IMR-90 (cell line): Measurements from ENCODE around the gene RAD21L1. TPM values are rescaled to one million over a fixed set of nuclear protein-coding genes. Genes with fewer than 3 reads are reported as not detected.

Source experiments
- ATAC-seq: fragments of 200-7000 bp; cut with Tn5 transposase; 2 replicates; pipeline ENCODE4 v1.9.1; 2020; ENCODE audit warnings: low read depth, mild to moderate bottlenecking, moderate library complexity
- BruUV-seq: library from RNA; stranded (reverse); fragments of 400-500 nt; replicated peaks from 2 replicates; lab custom pipeline; 2021; lab: Mats Ljungman, UMichigan
- CTCF ChIA-PET: fragments of 300-600 bp; formaldehyde crosslinking; extraction: SDS; loops from one replicate; lab custom pipeline; 2021; ENCODE audit warnings: antibody characterized with exemption; lab: Yijun Ruan, JAX
- POLR2A ChIA-PET: fragments of 300-600 bp; sonication (Branson Sonifier 250); formaldehyde crosslinking; loops from one replicate; lab custom pipeline; 2022; ENCODE audit warnings: antibody characterized with exemption; ENCODE audit not compliant: unreplicated experiment; lab: Charles Lee
- DNase-seq: peaks from one replicate; pipeline ENCODE4 v3.0.0; 2013
- H2AFZ ChIP-seq: replicated peaks from 2 replicates; pipeline ENCODE3; 2013; ENCODE audit warnings: low read length, mild to moderate bottlenecking; ENCODE audit not compliant: poor library complexity
- H2AK5ac ChIP-seq: 2 replicates; pipeline ENCODE4 v1.6.1; 2013; ENCODE audit warnings: low read depth, low read length, inconsistent platforms
- H2AK9ac ChIP-seq: replicated peaks from 2 replicates; pipeline ENCODE3; 2013; ENCODE audit warnings: mild to moderate bottlenecking, low read depth, low read length, moderate library complexity; ENCODE audit not compliant: poor library complexity
- H2BK120ac ChIP-seq: 2 replicates; pipeline ENCODE4 v1.6.1; 2013; ENCODE audit warnings: low read depth, low read length, inconsistent platforms
- H2BK15ac ChIP-seq: 3 replicates; pipeline ENCODE4 v1.6.1; 2013; ENCODE audit warnings: low read depth, low read length, inconsistent platforms
- H2BK20ac ChIP-seq: 2 replicates; pipeline ENCODE4 v1.6.1; 2013; ENCODE audit warnings: low read depth, mild to moderate bottlenecking, inconsistent platforms, low read length, moderate library complexity
- H2BK5ac ChIP-seq: 2 replicates; pipeline ENCODE4 v1.6.1; 2013; ENCODE audit warnings: mild to moderate bottlenecking, low read depth, low read length, inconsistent platforms; ENCODE audit not compliant: poor library complexity, severe bottlenecking
- H3K14ac ChIP-seq: replicated peaks from 2 replicates; pipeline ENCODE4 v1.6.1; 2013; ENCODE audit warnings: low read depth, low read length, inconsistent platforms
- H3K18ac ChIP-seq: 2 replicates; pipeline ENCODE4 v1.6.1; 2013; ENCODE audit warnings: low read depth, low read length, control low read depth
- H3K23ac ChIP-seq: 2 replicates; pipeline ENCODE4 v1.6.1; 2013; ENCODE audit warnings: low read depth, low read length, inconsistent platforms
- H3K27ac ChIP-seq: 2 replicates; pipeline ENCODE4 v1.5.1; 2013; ENCODE audit warnings: mild to moderate bottlenecking, control low read depth, low read length; ENCODE audit not compliant: insufficient read depth
- H3K27me3 ChIP-seq: 2 replicates; pipeline ENCODE4 v1.6.1; 2013; ENCODE audit warnings: low read length; ENCODE audit not compliant: control insufficient read depth, insufficient read depth
- H3K36me3 ChIP-seq: 2 replicates; pipeline ENCODE4 v1.6.1; 2013; ENCODE audit warnings: low read length, mixed read lengths; ENCODE audit not compliant: control insufficient read depth, insufficient read depth
- H3K4ac ChIP-seq: 2 replicates; pipeline ENCODE4 v1.6.1; 2013; ENCODE audit warnings: low read depth, low read length, inconsistent platforms
- H3K4me1 ChIP-seq: 2 replicates; pipeline ENCODE4 v1.6.1; 2013; ENCODE audit warnings: low read length, mixed read lengths; ENCODE audit not compliant: control insufficient read depth, insufficient read depth
- H3K4me2 ChIP-seq: 2 replicates; pipeline ENCODE4 v1.6.1; 2013; ENCODE audit warnings: low read depth, mild to moderate bottlenecking, control low read depth, low read length, moderate library complexity
- H3K4me3 ChIP-seq: 2 replicates; pipeline ENCODE4 v1.5.1; 2013; ENCODE audit warnings: low read depth, mild to moderate bottlenecking, control low read depth, low read length, moderate library complexity; ENCODE audit not compliant: insufficient read depth
- H3K56ac ChIP-seq: 2 replicates; pipeline ENCODE4 v1.6.1; 2013; ENCODE audit warnings: low read length, inconsistent platforms; ENCODE audit not compliant: insufficient read depth; ENCODE audit errors: extremely low read depth
- H3K79me1 ChIP-seq, 2 experiments: 2 replicates each; pipeline ENCODE4 v1.6.1; 2013; ENCODE audit warnings: low read length in 2 of 2, inconsistent platforms in 1 of 2, low read depth in 1 of 2
- H3K9ac ChIP-seq: 2 replicates; pipeline ENCODE4 v1.6.1; 2013; ENCODE audit warnings: low read depth, low read length, control low read depth
- H3K9me1 ChIP-seq: 2 replicates; pipeline ENCODE4 v1.6.1; 2013; ENCODE audit warnings: low read length, inconsistent platforms; ENCODE audit not compliant: insufficient read depth
- H3K9me3 ChIP-seq: 2 replicates; pipeline ENCODE4 v1.6.1; 2013; ENCODE audit warnings: low read length; ENCODE audit not compliant: control insufficient read depth, insufficient read depth
- H4K20me1 ChIP-seq: 2 replicates; pipeline ENCODE4 v1.6.1; 2013; ENCODE audit warnings: low read length, inconsistent platforms; ENCODE audit not compliant: insufficient read depth
- H4K5ac ChIP-seq: 2 replicates; pipeline ENCODE4 v1.6.1; 2013; ENCODE audit warnings: mild to moderate bottlenecking, low read depth, low read length, control low read depth
- H4K8ac ChIP-seq, 2 experiments: 2 replicates each; pipeline ENCODE4 v1.6.1; 2013; ENCODE audit warnings: low read depth in 2 of 2, low read length in 2 of 2, control low read depth in 1 of 2, inconsistent platforms in 1 of 2
- H4K91ac ChIP-seq: 2 replicates; pipeline ENCODE4 v1.6.1; 2013; ENCODE audit warnings: low read depth, low read length, inconsistent platforms; ENCODE audit not compliant: insufficient read depth
- CEBPB ChIP-seq: IDR thresholded peaks from 2 replicates; pipeline ENCODE4 v1.6.1; 2012; ENCODE audit warnings: low read depth, low read length, improper control_type of control experiment
- CHD1 ChIP-seq: IDR thresholded peaks from 2 replicates; pipeline ENCODE4 v1.6.1; 2012; ENCODE audit warnings: low read depth, low read length, improper control_type of control experiment
- FOS ChIP-seq: fragments of 150-350 bp; IDR thresholded peaks from 2 replicates; pipeline ENCODE4 v1.6.1; 2016; ENCODE audit warnings: low read depth, low read length
- MAZ ChIP-seq: IDR thresholded peaks from 2 replicates; pipeline ENCODE4 v1.6.1; 2012; ENCODE audit warnings: low read depth, mild to moderate bottlenecking, low read length, improper control_type of control experiment, moderate library complexity, borderline replicate concordance
- NFE2L2 ChIP-seq: fragments of 150-350 bp; IDR thresholded peaks from 2 replicates; pipeline ENCODE4 v1.6.1; 2016; ENCODE audit warnings: low read depth, mild to moderate bottlenecking, low read length
- POLR2A ChIP-seq: IDR thresholded peaks from 2 replicates; pipeline ENCODE4 v1.6.1; 2012; ENCODE audit warnings: mild to moderate bottlenecking, low read depth, low read length
- RCOR1 ChIP-seq: IDR thresholded peaks from 2 replicates; pipeline ENCODE4 v1.6.1; 2012; ENCODE audit warnings: mild to moderate bottlenecking, low read length, improper control_type of control experiment; ENCODE audit not compliant: insufficient replicate concordance
- WGBS, 2 experiments: methylation state at CpG; one replicate each; pipeline versions ENCODE4 v1.1.5 to v1.1.7; 2013; ENCODE audit warnings: missing lambda C conversion rate in 2 of 2; ENCODE audit not compliant: insufficient read length in 1 of 2; ENCODE audit errors: extremely low coverage in 2 of 2; 5-methylcytosine and 5-hydroxymethylcytosine counted together
- dilution Hi-C: fragments of 300-500 bp; cut with HindIII; formaldehyde crosslinking; loops from one replicate; pipeline ENCODE4 v1.14.3; 2018; ENCODE audit warnings: low sequenced_read_pairs; ENCODE audit not compliant: unreplicated experiment
- in situ Hi-C: fragments of 300-500 bp; cut with MboI; formaldehyde crosslinking; loops from 3 replicates; pipeline ENCODE4 v1.14.3; 2019; ENCODE audit warnings: low sequenced_read_pairs, inconsistent platforms, mixed read lengths
- intact Hi-C: fragments of 100-400 bp; cut with micrococcal nuclease; formaldehyde crosslinking; loops from 2 replicates; pipeline ENCODE4 v1.10.0; 2022
- polyA plus RNA-seq, 3 experiments: library from polyadenylated mRNA; depleted of rRNA; stranded (reverse); fragments of >200 nt; gene quantifications; 2 replicates each; pipeline ENCODE4 v1.2.3, GENCODE V29; 2012; ENCODE audit warnings: low replicate concordance in 1 of 3
- total RNA-seq: library from RNA; depleted of rRNA; stranded (reverse); fragments of >200 nt; gene quantifications from 2 replicates; pipeline ENCODE4 v1.2.3, GENCODE V29; 2012

The RAD21L1 gene
- total and polyA plus RNA-seq, 2 of the 4 experiments (the other 2 are of a cell fraction), result not detected

DNA sequence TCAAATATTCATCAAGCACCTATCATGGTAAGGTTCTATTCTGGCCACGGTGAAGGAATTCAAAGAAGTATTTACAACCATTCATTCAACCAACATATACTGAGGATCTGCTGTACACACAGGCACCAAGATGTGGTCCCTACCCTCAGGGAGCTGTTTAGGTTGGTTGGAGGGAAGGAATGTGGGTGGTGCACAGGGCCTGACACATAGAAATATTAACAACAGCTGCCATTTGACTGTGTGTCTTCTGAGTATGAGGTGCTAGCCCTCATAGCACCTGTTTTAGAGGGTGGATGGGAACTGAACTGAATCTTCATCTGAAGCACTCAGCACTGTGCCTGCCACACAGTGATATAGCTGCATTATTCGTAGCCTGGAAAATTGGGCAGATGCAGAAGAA is 47.5 kb downstream of the RAD21L1 start:
- Histone ChIP-seq H4K91ac (no peak overlapping the region), H3K4me2 (no peak overlapping the region), H2AK9ac (no peak overlapping the region), H3K18ac (no peak overlapping the region), H2AFZ (no peak overlapping the region), H3K9ac (no peak overlapping the region), H2BK5ac (no peak overlapping the region), H2BK20ac (no peak overlapping the region), H3K27me3 (no peaks in the 10 kb centered on the region), H3K4me1 (peaks cover 2% of the 10 kb centered on the region; the same call in 1 of the 2 replicates), H3K4me3 (no peak overlapping the region), H3K4ac (no peak overlapping the region), H3K56ac (no peak overlapping the region), H3K9me3 (no peaks in the 10 kb centered on the region), H4K5ac (no peak overlapping the region), H3K36me3 (peaks cover 4% of the 10 kb centered on the region; the same call in 1 of the 2 replicates), H3K79me1 (peaks cover 22 to 29% of the 10 kb centered on the region in 2 experiments), H4K8ac (no peak overlapping the region), H3K9me1 (peaks cover 19% of the 10 kb centered on the region), H2BK120ac (no peak overlapping the region), H2BK15ac (no peak overlapping the region), H4K20me1 (peaks cover 10% of the 10 kb centered on the region; the same call in 1 of the 2 replicates), H3K14ac (no peak overlapping the region), H3K27ac (no peak overlapping the region), H2AK5ac (no peak overlapping the region), H3K23ac (no peak overlapping the region)
- no CpG with 5 or more reads among the region's 2 CpGs for WGBS, 2 experiments
- no TSS peak for BruUV-seq
- ATAC-seq, result no peak; the same call in 1 of the 2 replicates
- in situ Hi-C loops, result no loop called here
- TF ChIP-seq NFE2L2 (no peak), CHD1 (no peak), MAZ (no peak), RCOR1 (no peak), CEBPB (no peak), POLR2A (no peak), FOS (no peak)
- DNase-seq, result no peak
- intact Hi-C loops, result no loop called here
- CTCF ChIA-PET, result interaction anchor here (1.1 to 1.2 kb wide), 2 partner anchors 9 to 31 kb away, joined by 3 to 4 read pairs; no protein-coding TSS in a partner anchor
- POLR2A ChIA-PET, result no interaction called here
- dilution Hi-C loops, result no loop called here
